ENCODE results near the gene ACOXL.

DNA sequence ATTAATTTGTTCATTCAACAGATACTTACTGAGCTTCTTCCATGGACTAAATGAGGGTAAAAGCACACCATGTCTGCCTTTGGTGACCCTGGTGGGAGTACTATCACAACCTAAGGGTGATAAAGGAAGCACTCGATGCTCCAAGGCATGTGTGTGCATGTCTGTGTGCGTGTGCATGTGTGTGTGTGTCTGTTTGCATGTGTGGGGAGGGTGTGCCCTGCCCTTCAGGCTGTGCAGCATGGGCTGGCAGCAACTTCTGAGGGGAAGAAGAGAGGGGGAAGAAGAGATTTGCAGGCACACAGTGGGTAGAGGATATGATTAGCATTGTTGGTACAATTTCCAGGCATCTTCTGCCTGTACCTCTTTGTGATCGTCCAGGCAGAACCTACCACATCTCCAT lies 121.6 kb downstream of the ACOXL start:
- TF ChIP-seq CTCF (IDR thresholded peaks at IDR 0.05) (no peak), EP300 (IDR thresholded peaks at IDR 0.05) (no peak), POLR2AphosphoS5 (IDR thresholded peaks at IDR 0.05) (no peak), POLR2A (IDR thresholded peaks at IDR 0.05) (no peak)
